Endothelial cell (in vitro differentiated cells): ENCODE measurements around the gene TSPYL4. TPM values are rescaled to one million over a fixed set of nuclear protein-coding genes. Genes with fewer than 3 reads are reported as not detected.

ENCODE experiments used
- DNase-seq: peaks from one replicate; pipeline ENCODE4 v3.0.0; 2021; ENCODE audit warnings: low spot score
- H3K27ac Mint-ChIP-seq: one replicate; pipeline ENCODE4 v1.8.0; 2021; ENCODE audit warnings: mixed read lengths, inconsistent platforms; ENCODE audit not compliant: unreplicated experiment
- H3K27me3 Mint-ChIP-seq: one replicate; pipeline ENCODE4 v1.8.0; 2021; ENCODE audit warnings: mild to moderate bottlenecking, moderate library complexity, mixed read lengths, inconsistent platforms; ENCODE audit not compliant: unreplicated experiment
- H3K36me3 Mint-ChIP-seq: one replicate; pipeline ENCODE4 v1.8.0; 2021; ENCODE audit warnings: mild to moderate bottlenecking, low read depth, mixed read lengths, inconsistent platforms; ENCODE audit not compliant: unreplicated experiment
- H3K4me1 Mint-ChIP-seq: one replicate; pipeline ENCODE4 v1.8.0; 2021; ENCODE audit warnings: mild to moderate bottlenecking, mixed read lengths, inconsistent platforms; ENCODE audit not compliant: unreplicated experiment
- H3K4me3 Mint-ChIP-seq: one replicate; pipeline ENCODE4 v1.8.0; 2021; ENCODE audit warnings: mild to moderate bottlenecking, mixed read lengths, inconsistent platforms; ENCODE audit not compliant: unreplicated experiment
- H3K9me3 Mint-ChIP-seq: one replicate; pipeline ENCODE4 v1.8.0; 2021; ENCODE audit warnings: mixed read lengths, inconsistent platforms; ENCODE audit not compliant: unreplicated experiment
- total RNA-seq: library from RNA; stranded (reverse); fragmentation: NEBNext Ultra II Directional; extraction: Animal tissue kit (Norgen Biotek cat#: 25700); gene quantifications from one replicate; pipeline ENCODE4 v1.2.1, GENCODE V29; 2021; ENCODE audit not compliant: unreplicated experiment
- TF ChIP-seq, protein P1 (sequence below): fragments of 200-600 bp; sonication (generic); IDR thresholded peaks from one replicate; pipeline ENCODE4 v1.5.0; 2021; ENCODE audit warnings: antibody characterized with exemption; ENCODE audit not compliant: unreplicated experiment

The TSPYL4 gene
- total RNA-seq, 1 donor from 2014 or later, result 21.1 TPM

DNA sequence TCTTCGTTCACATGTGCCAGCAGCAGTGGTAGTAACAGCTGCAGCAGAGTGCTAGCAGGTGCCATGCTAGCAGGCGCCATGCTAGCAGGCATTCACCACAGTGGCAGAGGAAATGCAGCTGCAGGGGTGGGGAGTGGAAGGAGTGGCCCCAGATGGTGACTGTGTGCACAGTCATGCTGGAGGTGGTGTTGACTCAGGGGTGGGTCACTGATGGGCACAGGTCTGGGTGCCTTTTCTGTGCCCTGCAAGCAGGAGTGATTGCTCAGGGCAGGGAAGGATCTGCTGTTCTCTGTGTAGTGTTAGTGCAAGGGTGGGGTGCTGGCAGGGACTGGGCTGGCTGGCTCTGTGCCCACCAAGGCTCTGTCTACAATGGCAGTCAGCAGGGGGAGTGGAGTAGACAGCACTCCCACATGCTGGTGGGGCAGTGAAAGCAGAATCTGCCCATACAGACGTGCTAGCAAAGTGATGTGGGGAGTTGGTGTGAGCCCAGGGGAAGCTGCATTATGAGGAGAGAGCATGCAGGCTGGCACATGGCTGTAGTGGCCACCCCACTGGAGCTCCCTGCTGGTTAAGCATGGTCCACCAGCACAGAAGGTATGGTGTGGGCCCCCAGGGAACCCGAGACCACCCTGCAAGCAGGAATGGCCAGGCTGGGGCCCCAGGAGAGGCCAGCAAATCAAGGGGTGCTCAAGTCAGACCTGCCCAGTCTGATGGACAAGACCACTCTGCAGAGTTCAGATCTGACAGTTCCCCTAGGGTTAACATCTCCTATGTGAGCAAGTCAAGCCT, 11.4 kb upstream of the TSPYL4 start:
- TF ChIP-seq, protein P1, sequence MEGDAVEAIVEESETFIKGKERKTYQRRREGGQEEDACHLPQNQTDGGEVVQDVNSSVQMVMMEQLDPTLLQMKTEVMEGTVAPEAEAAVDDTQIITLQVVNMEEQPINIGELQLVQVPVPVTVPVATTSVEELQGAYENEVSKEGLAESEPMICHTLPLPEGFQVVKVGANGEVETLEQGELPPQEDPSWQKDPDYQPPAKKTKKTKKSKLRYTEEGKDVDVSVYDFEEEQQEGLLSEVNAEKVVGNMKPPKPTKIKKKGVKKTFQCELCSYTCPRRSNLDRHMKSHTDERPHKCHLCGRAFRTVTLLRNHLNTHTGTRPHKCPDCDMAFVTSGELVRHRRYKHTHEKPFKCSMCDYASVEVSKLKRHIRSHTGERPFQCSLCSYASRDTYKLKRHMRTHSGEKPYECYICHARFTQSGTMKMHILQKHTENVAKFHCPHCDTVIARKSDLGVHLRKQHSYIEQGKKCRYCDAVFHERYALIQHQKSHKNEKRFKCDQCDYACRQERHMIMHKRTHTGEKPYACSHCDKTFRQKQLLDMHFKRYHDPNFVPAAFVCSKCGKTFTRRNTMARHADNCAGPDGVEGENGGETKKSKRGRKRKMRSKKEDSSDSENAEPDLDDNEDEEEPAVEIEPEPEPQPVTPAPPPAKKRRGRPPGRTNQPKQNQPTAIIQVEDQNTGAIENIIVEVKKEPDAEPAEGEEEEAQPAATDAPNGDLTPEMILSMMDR, result no peak
- Mint-ChIP-seq H3K4me3 (no peak overlapping the region), H3K27me3 (no peaks in the 10 kb centered on the region), H3K4me1 (no peaks in the 10 kb centered on the region), H3K27ac (no peak overlapping the region), H3K36me3 (peaks cover 29% of the 10 kb centered on the region), H3K9me3 (no peaks in the 10 kb centered on the region)
- no peak for DNase-seq

DNA sequence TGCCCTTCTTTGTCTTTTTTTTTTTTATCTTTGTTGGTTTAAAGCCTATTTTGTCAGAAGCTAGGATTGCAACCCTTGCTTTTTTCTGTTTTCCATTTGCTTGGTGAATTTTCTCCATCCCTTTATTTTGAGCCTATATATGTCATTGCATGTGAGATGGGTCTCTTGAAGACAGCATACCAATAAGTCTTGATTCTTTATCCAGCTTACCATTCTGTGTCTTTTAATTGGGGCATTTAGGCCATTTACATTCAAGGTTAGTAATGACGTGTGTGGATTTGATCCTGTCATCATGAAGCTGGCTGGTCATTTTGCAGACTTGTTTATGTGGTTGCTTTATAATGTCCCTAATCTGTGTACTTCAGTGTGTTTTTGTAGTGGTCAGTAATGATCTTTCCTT, 9.5 kb upstream of the TSPYL4 start:
- no peaks in the 10 kb centered on the region for H3K27me3 Mint-ChIP-seq
- no peak overlapping the region for H3K4me3 Mint-ChIP-seq
- H3K9me3 Mint-ChIP-seq, result no peaks in the 10 kb centered on the region
- DNase-seq, result no peak
- TF ChIP-seq, protein P1, result no peak
- no peak overlapping the region for H3K27ac Mint-ChIP-seq
- peaks cover 29% of the 10 kb centered on the region for H3K36me3 Mint-ChIP-seq
- no peaks in the 10 kb centered on the region for H3K4me1 Mint-ChIP-seq

DNA sequence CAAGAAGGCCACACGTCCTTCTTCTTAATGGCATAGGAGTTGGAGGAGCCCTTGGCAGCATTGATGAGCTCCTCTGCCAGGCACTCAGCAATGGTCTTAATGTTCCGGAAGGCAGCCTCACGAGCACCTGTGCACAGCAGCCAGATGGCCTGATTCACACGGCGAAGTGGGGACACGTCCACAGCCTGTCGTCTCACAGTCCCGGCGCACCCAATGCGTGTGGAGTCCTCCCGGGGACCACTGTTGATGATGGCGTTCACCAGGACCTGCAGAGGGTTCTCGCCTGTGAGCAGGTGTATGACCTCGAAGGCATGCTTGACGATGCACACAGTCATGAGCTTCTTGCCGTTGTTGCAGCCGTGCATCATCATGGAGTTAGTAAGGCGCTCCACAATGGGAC, 4.6 kb upstream of the TSPYL4 start:
- Mint-ChIP-seq H3K9me3 (no peaks in the 10 kb centered on the region), H3K4me1 (peaks cover 2% of the 10 kb centered on the region), H3K36me3 (peaks cover 15% of the 10 kb centered on the region), H3K27me3 (no peaks in the 10 kb centered on the region), H3K27ac (no peak overlapping the region), H3K4me3 (no peak overlapping the region)
- DNase-seq, result no peak
- TF ChIP-seq, protein P1, result no peak

DNA sequence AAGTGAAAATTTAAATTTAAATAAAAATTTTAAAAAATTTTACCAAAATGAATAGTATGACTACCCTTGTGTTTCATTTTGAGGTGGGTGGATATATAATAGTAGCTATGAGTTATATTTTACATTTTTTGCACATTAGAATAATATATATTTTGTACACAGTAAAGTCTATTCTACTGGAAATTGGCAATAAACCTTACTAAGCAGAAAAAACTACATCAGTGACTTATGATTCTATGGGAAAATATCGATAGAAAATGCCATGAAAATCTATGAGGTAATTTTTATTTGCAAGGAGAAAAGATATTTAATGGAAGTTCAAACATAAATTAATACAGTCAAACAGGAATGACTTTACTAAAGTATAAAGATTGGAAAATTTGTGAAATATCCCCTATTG, 2.8 kb upstream of the TSPYL4 start:
- TF ChIP-seq, protein P1, result no peak
- no peak overlapping the region for H3K4me3 Mint-ChIP-seq
- H3K27me3 Mint-ChIP-seq, result peaks cover 4% of the 10 kb centered on the region
- DNase-seq, result no peak
- H3K36me3 Mint-ChIP-seq, result peaks cover 3% of the 10 kb centered on the region
- H3K27ac Mint-ChIP-seq, result no peak overlapping the region
- peaks cover 9% of the 10 kb centered on the region for H3K4me1 Mint-ChIP-seq
- no peaks in the 10 kb centered on the region for H3K9me3 Mint-ChIP-seq

DNA sequence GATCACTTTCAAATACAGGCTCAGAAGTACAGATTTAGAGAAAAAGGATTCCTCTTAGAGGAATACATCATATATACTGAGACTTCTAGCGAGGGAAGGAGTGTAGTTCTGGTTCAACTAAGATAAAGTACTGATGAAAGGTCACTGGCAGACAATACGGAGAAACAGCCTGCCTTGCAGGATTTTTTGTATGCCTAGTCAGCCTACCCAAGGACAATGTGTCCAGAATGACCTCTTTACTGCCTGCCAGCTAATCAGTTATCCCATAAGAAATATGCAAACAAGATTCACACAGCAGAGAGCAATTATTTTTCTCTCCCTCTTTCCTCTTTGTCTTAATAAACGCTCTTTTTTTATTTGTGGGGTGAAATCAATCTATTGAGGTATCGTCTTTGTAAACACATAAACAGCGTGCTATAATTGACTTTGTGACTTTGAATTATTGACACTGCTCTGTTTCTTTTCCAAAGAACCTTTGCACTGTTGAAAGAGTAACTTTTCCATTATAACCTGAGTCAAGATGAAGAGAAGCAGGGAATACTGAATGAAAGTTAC, 1.4 kb upstream of the TSPYL4 start:
- TF ChIP-seq, protein P1, result no peak
- DNase-seq, result no peak
- Mint-ChIP-seq H3K4me1 (peaks cover 22% of the 10 kb centered on the region), H3K27ac (no peak overlapping the region), H3K27me3 (peaks cover 5% of the 10 kb centered on the region), H3K9me3 (no peaks in the 10 kb centered on the region), H3K4me3 (no peak overlapping the region), H3K36me3 (peaks cover 3% of the 10 kb centered on the region)
